AG04450 (cell line): ENCODE results near the gene ILRUN. TPM values are rescaled to one million over a fixed set of nuclear protein-coding genes. Genes with fewer than 3 reads are reported as not detected.
A peak's percentile ranks its signal among the peaks of the same experiment; 100 is the strongest.

Experiments
- CTCF ChIA-PET: fragments of 300-600, 350-600 bp; formaldehyde crosslinking; extraction: SDS; loops from one replicate; lab custom pipeline; 2022; ENCODE audit warnings: antibody characterized with exemption, inconsistent platforms; lab: Charles Lee
- POLR2A ChIA-PET: fragments of 350-600 bp; formaldehyde crosslinking; extraction: SDS; loops from one replicate; lab custom pipeline; 2021; ENCODE audit warnings: antibody characterized with exemption, inconsistent platforms; lab: Yijun Ruan, JAX
- DNase-seq: peaks from one replicate; pipeline ENCODE4 v3.0.0-alpha.2; 2011; ENCODE audit warnings: low read depth, low spot score
- H3K27ac ChIP-seq: one replicate; pipeline ENCODE4 v1.5.1; 2012; ENCODE audit warnings: low read depth, low read length, control low read depth
- H3K27me3 ChIP-seq: one replicate; pipeline ENCODE4 v1.6.0; 2012; ENCODE audit warnings: low read length; ENCODE audit not compliant: control insufficient read depth, insufficient read depth
- H3K4me3 ChIP-seq: 2 replicates; pipeline ENCODE4 v1.5.1; 2011; ENCODE audit warnings: mild to moderate bottlenecking, low read depth, low read length, control low read depth
- H3K9me3 ChIP-seq: 2 replicates; pipeline ENCODE4 v1.5.1; 2012; ENCODE audit warnings: low read length; ENCODE audit not compliant: control insufficient read depth, insufficient read depth
- CTCF ChIP-seq: IDR thresholded peaks from 2 replicates; pipeline ENCODE4 v1.5.1; 2011; ENCODE audit warnings: low read depth, low read length, control low read depth, inconsistent platforms
- polyA plus RNA-seq: library from polyadenylated mRNA; depleted of rRNA; stranded (reverse); fragments of >200 nt; gene quantifications from 2 replicates; pipeline ENCODE4 v1.2.3, GENCODE V29; 2011

ILRUN gene
- polyA plus RNA-seq, 1 experiment = 57.0 TPM

- H3K27ac ChIP-seq = peak overlapping the region; percentile 65
- no peaks in the 10 kb centered on the region for H3K27me3 ChIP-seq
- peak overlapping the region; percentile 93 for H3K4me3 ChIP-seq
- POLR2A ChIA-PET = interaction anchor here (0.5 to 1.3 kb wide), 6 partner anchors 10 to 300 kb away, joined by 3 to 6 read pairs (median 3); partner anchors contain the start of gene SNRPC
- CTCF ChIA-PET = interaction anchor here (0.6 kb wide), 1 partner anchor 1194 kb away, joined by 3 read pairs; no protein-coding TSS in a partner anchor
- DNase-seq = no peak
- no peak for TF ChIP-seq CTCF
- H3K9me3 ChIP-seq = peaks cover 4% of the 10 kb centered on the region; the same call in 1 of the 2 replicates
Observed at GRCh38 chr6:34696189-34696738, 303 bp downstream of the ILRUN start.

DNA sequence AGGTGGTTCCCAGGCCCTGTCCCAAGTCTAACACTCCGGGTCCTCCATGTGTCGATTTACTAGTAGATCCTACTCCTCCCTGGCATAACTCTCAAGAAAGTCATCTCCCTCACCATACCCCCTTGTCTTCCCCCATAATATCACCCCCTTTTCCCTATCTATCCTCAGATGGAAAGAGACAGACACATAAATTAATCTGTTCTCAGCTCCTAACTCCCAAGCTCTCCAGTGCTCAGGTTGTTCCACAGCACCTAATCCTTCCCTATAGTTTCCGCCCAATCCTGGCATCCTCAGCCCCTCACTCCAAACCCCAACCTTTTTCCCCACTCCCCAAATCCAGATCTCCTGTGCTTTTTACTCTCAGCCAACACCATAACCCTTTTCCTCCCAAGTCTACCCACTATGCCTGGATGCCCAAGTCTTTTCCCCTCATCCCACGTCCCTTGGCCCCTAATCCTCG is 808 bp downstream of the ILRUN start:
- Histone ChIP-seq H3K9me3 (peaks cover 4% of the 10 kb centered on the region; the same call in 1 of the 2 replicates), H3K4me3 (peak overlapping the region; percentile 93), H3K27ac (peak overlapping the region; percentile 65), H3K27me3 (no peaks in the 10 kb centered on the region)
- POLR2A ChIA-PET = interaction anchor here (0.5 to 1.3 kb wide), 5 partner anchors 10 to 300 kb away, joined by 3 to 6 read pairs (median 4); no protein-coding TSS in a partner anchor
- DNase-seq = no peak
- CTCF ChIA-PET = interaction anchor here (0.6 kb wide), 1 partner anchor 1193 kb away, joined by 3 read pairs; no protein-coding TSS in a partner anchor
- no peak for TF ChIP-seq CTCF

DNA sequence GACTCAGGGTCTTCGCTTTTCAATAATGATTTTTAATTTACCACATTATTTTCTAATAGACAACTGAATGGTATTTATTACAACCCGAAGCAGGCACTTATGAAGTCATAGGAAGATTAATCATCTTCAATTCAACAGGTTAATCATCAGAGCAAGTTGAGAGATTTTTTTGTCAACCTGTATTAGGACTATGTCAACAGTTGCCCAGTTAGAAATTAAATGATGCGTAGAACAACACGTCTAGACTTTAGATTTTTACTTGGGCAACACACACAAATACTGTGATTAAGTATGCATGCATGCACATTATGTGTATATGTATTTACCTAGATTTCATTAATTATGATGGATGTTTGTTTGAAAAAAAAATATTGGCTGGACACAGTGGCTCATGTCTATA is 4.3 kb downstream of the ILRUN start:
- POLR2A ChIA-PET = no interaction called here
- TF ChIP-seq CTCF = no peak
- no peaks in the 10 kb centered on the region for H3K27me3 ChIP-seq
- H3K4me3 ChIP-seq = no peak overlapping the region
- CTCF ChIA-PET = no interaction called here
- H3K27ac ChIP-seq = no peak overlapping the region
- DNase-seq = no peak
- peaks cover 4% of the 10 kb centered on the region; the same call in 1 of the 2 replicates for H3K9me3 ChIP-seq

DNA sequence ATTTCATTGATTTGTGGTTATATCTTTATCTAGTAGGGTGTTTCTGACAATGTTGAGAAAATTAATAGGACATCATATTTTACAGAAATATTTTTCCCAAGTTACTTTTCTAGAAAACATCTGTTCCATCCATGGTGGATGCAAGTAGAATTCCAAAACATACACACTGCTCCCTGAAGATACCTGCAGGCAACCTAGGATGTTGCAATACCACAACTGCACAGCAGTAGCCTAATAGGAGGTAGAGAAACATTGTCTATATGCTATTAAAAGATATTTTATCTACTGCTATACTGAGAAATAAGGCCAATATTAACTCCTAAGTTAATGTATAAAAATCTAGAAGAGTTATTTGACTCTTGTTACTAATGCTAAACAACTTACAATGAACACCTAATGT is 6.8 kb downstream of the ILRUN start:
- ChIA-PET CTCF (no interaction called here), POLR2A (no interaction called here)
- H3K27ac ChIP-seq = no peak overlapping the region
- TF ChIP-seq CTCF = no peak
- no peak overlapping the region for H3K4me3 ChIP-seq
- no peaks in the 10 kb centered on the region for H3K9me3 ChIP-seq
- no peak for DNase-seq
- H3K27me3 ChIP-seq = no peaks in the 10 kb centered on the region

GRCh38 chr6:34688956-34689355 is 7.6 kb downstream of the ILRUN start:
- Histone ChIP-seq H3K27me3 (no peaks in the 10 kb centered on the region), H3K27ac (no peak overlapping the region), H3K4me3 (no peak overlapping the region), H3K9me3 (no peaks in the 10 kb centered on the region)
- CTCF ChIA-PET = no interaction called here
- TF ChIP-seq CTCF = no peak
- no peak for DNase-seq
- POLR2A ChIA-PET = no interaction called here
